Stimulated activated CD4-positive, alpha-beta T cell treated with anti-CD3 and anti-CD28 coated beads, Interleukin-15, amount 100 ng/mL, for 48 hours (primary cell): ENCODE results near the gene P3R3URF.
"Not testable (repeated sequence)": the region's sequence is repeated elsewhere in the genome, so short reads cannot be mapped to it uniquely, and the experiment has no call there.

Experiments
- DNase-seq, 2 donors: peaks; one replicate each; pipeline ENCODE4 v3.0.0-alpha.2; 2020; ENCODE audit warnings: low read depth in 2 of 2

P3R3URF gene

GRCh38 chr1:46176211-46176865, at the start of gene P3R3URF:
Gene P3R3URF, minus strand, starts transcription at chr1:46176488. Its CDS starts 17 bp downstream, at chr1:46176471.
- no peak for DNase-seq

- DNase-seq = no peak
Measured at GRCh38 chr1:46224966-46225365, 48.7 kb upstream of the P3R3URF start.

- peak; percentile 40 to 44 for DNase-seq
Measured at GRCh38 chr1:46223472-46223943, 47.2 kb upstream of the P3R3URF start.

GRCh38 chr1:46223055-46223454, 46.8 kb upstream of the P3R3URF start:
- not testable (repeated sequence) for DNase-seq

- DNase-seq = no peak
Measured at GRCh38 chr1:46221749-46222148, 45.5 kb upstream of the P3R3URF start.

- no peak for DNase-seq
Measured at GRCh38 chr1:46220808-46221207, 44.5 kb upstream of the P3R3URF start.

- DNase-seq = no peak
Measured at GRCh38 chr1:46219551-46220520, 43.5 kb upstream of the P3R3URF start.

GRCh38 chr1:46218443-46218842, 42.2 kb upstream of the P3R3URF start:
- no peak for DNase-seq

- DNase-seq = no peak
Measured at GRCh38 chr1:46215504-46215903, 39.2 kb upstream of the P3R3URF start.

GRCh38 chr1:46211051-46211450, 34.8 kb upstream of the P3R3URF start:
- DNase-seq = no peak

GRCh38 chr1:46210561-46210960, 34.3 kb upstream of the P3R3URF start:
- DNase-seq = no peak

- DNase-seq = no peak
Measured at GRCh38 chr1:46206399-46206798, 30.1 kb upstream of the P3R3URF start.

GRCh38 chr1:46205791-46206190, 29.5 kb upstream of the P3R3URF start:
- DNase-seq = no peak

- DNase-seq = no peak
Measured at GRCh38 chr1:46205141-46205540, 28.9 kb upstream of the P3R3URF start.

GRCh38 chr1:46204406-46204742, 28.1 kb upstream of the P3R3URF start:
- DNase-seq = no peak

GRCh38 chr1:46203738-46204405, 27.6 kb upstream of the P3R3URF start:
- DNase-seq = no peak

- no peak for DNase-seq
Measured at GRCh38 chr1:46199233-46199749, 23.0 kb upstream of the P3R3URF start.

- DNase-seq = peak; percentile 43 to 70
Measured at GRCh38 chr1:46197964-46198811, 21.9 kb upstream of the P3R3URF start, which contains the start of gene POMGNT1. Gene POMGNT1, minus strand, starts transcription at chr1:46198434. Its CDS starts 613 bp downstream, at chr1:46197821.

GRCh38 chr1:46197560-46197963, 21.3 kb upstream of the P3R3URF start:
- no peak for DNase-seq

- no peak for DNase-seq
Measured at GRCh38 chr1:46196609-46197008, 20.3 kb upstream of the P3R3URF start.

- no peak for DNase-seq
Measured at GRCh38 chr1:46194641-46195193, 18.4 kb upstream of the P3R3URF start.
